Psoas muscle (tissue), 8 donors: ENCODE results near the gene DUSP6. TPM values are rescaled to one million over a fixed set of nuclear protein-coding genes. Genes with fewer than 3 reads are reported as not detected.
A peak's percentile ranks its signal among the peaks of the same experiment; 100 is the strongest.

Experiments used
- ATAC-seq, 4 donors: fragments of 200-7000 bp; cut with Tn5 transposase; one replicate each; pipeline ENCODE4 v1.9.1; 2020; ENCODE audit warnings: moderate library complexity in 3 of 4, mild to moderate bottlenecking in 2 of 4
- DNase-seq, 2 donors: peaks; one replicate each; pipeline ENCODE4 v3.0.0-alpha.2; 2020
- H3K27ac ChIP-seq: fragments of 200-600 bp; one replicate; pipeline ENCODE4 v1.8.0; 2022
- H3K27me3 ChIP-seq, 3 donors: fragments of 200-600 bp in 1 of 3; one replicate each; pipeline versions ENCODE4 v1.6.1 to v1.8.0; 2013 to 2022; ENCODE audit warnings: low read length in 2 of 3, mild to moderate bottlenecking in 2 of 3, moderate library complexity in 1 of 3; ENCODE audit not compliant: insufficient read depth in 3 of 3
- H3K36me3 ChIP-seq, 2 donors: fragments of 200-600 bp in 1 of 2; one replicate each; pipeline versions ENCODE4 v1.6.1 to v1.8.0; 2013 to 2022; ENCODE audit warnings: low read depth in 1 of 2, mild to moderate bottlenecking in 1 of 2, moderate library complexity in 1 of 2; ENCODE audit not compliant: insufficient read depth in 1 of 2
- H3K4me1 ChIP-seq: fragments of 200-600 bp; one replicate; pipeline ENCODE4 v1.8.0; 2022
- H3K4me3 ChIP-seq: fragments of 200-600 bp; one replicate; pipeline ENCODE4 v1.8.0; 2022; ENCODE audit warnings: mild to moderate bottlenecking
- H3K9me3 ChIP-seq: fragments of 200-600 bp; one replicate; pipeline ENCODE4 v1.8.0; 2022
- CTCF ChIP-seq: fragments of 200-600 bp; IDR thresholded peaks from one replicate; pipeline ENCODE4 v1.8.0; 2022; ENCODE audit warnings: antibody characterized with exemption
- WGBS, 3 donors: extraction: QIAGEN DNeasy Blood & Tissue Kit; methylation state at CpG; one replicate each; pipeline versions ENCODE4 v1.1.6 to v1.1.7; 2013; 5-methylcytosine and 5-hydroxymethylcytosine counted together
- intact Hi-C, 2 donors: fragments of 100-400 bp; cut with DNase I; formaldehyde crosslinking; loops; one replicate each; pipeline versions ENCODE4 v1.11.0 to v1.14.2; 2022
- polyA plus RNA-seq, 3 donors: library from polyadenylated mRNA; stranded (reverse); fragments of 200-250 nt; gene quantifications; one replicate each; pipeline ENCODE4 v1.2.3, GENCODE V29; 2013
- total RNA-seq, 4 donors: library from RNA; stranded (reverse); fragmentation: NEBNext Ultra II Directional in 2 of 4; extraction: Animal tissue kit (Norgen Biotek cat#: 25700) in 2 of 4; gene quantifications; one replicate each; pipeline versions ENCODE4 v1.2.1 to v1.2.4, GENCODE V29; 2021 to 2023
- donor health status: healthy with polysubstance abuse.
- donor health status: DM: no; HTN: no; CAD: no; lungs with moderate emphysema.
- donor health status: Bipolar disorder and iron deficiency.
- donor health status: healthy.
- donor health status: DM: yes; HTN: yes; CAD: no.
- donor health status: DM: no; HTN: no; CAD: no.
- donor health status: DM: no; HTN: no; CAD: no.
- donor health status: DM: yes; HTN: yes; CAD: no.

The DUSP6 gene
- total and polyA plus RNA-seq, 7 donors = 5.0 to 27.0 (median 12.3) TPM

GRCh38 chr12:89345376-89345775 lies 6.9 kb downstream of the DUSP6 start:
- intact Hi-C loops = loop anchor here in 1 of 2 donors (10.0 kb wide), 1 partner anchor 181 kb away; no protein-coding TSS in a partner anchor
- Histone ChIP-seq H3K27ac (peak overlapping the region; percentile 28), H3K27me3 (peaks cover 0 to 36% (median 7%) of the 10 kb centered on the region in 3 donors), H3K4me1 (no peaks in the 10 kb centered on the region), H3K9me3 (no peaks in the 10 kb centered on the region), H3K36me3 (peaks cover 0 to 14% of the 10 kb centered on the region in 2 donors), H3K4me3 (no peak overlapping the region)
- 84 to 87% (median 84%) methylated on average over 3 of the region's 3 CpGs for WGBS, 3 donors
- no peak for TF ChIP-seq CTCF
- ATAC-seq (no peak), DNase-seq (no peak)

GRCh38 chr12:89344862-89345202 lies 7.5 kb downstream of the DUSP6 start:
- Histone ChIP-seq H3K27me3 (peaks cover 0 to 31% (median 7%) of the 10 kb centered on the region in 3 donors), H3K9me3 (no peaks in the 10 kb centered on the region), H3K4me1 (no peaks in the 10 kb centered on the region), H3K4me3 (no peak overlapping the region), H3K36me3 (peaks cover 0 to 14% of the 10 kb centered on the region in 2 donors), H3K27ac (no peak overlapping the region)
- TF ChIP-seq CTCF = no peak
- ATAC-seq = no peak
- whole genome bisulfite sequencing, 3 donors = 68 to 77% (median 74%) methylated on average over 3 of the region's 3 CpGs
- intact Hi-C loops = loop anchor here in 1 of 2 donors (5.0 to 10.0 kb wide), 2 partner anchors 88 to 180 kb away; no protein-coding TSS in a partner anchor
- no peak for DNase-seq

- 70 to 79% (median 74%) methylated on average over 10 of the region's 10 CpGs for WGBS, 3 donors
- Histone ChIP-seq H3K27ac (no peak overlapping the region), H3K27me3 (peaks cover 0 to 25% (median 6%) of the 10 kb centered on the region in 3 donors), H3K4me3 (no peak overlapping the region), H3K4me1 (no peaks in the 10 kb centered on the region), H3K9me3 (no peaks in the 10 kb centered on the region), H3K36me3 (peaks cover 0 to 10% of the 10 kb centered on the region in 2 donors)
- no peak for TF ChIP-seq CTCF
- DNase-seq = no peak
- intact Hi-C loops = loop anchor here in 1 of 2 donors (5.0 to 10.0 kb wide), 2 partner anchors 87 to 179 kb away; no protein-coding TSS in a partner anchor
- no peak for ATAC-seq
Measured at GRCh38 chr12:89344043-89344861, 8.0 kb downstream of the DUSP6 start.

GRCh38 chr12:89343127-89343526 lies 9.2 kb downstream of the DUSP6 start:
- DNase-seq (peak; percentile 61 to 81), ATAC-seq (peak in 1 of 4 donors; percentile 32)
- peaks cover 0 to 14% (median 2%) of the 10 kb centered on the region in 3 donors for H3K27me3 ChIP-seq
- no peaks in the 10 kb centered on the region for H3K36me3 ChIP-seq
- H3K4me1 ChIP-seq = no peaks in the 10 kb centered on the region
- intact Hi-C loops = loop anchor here in 1 of 2 donors (5.0 to 10.0 kb wide), 2 partner anchors 86 to 178 kb away; no protein-coding TSS in a partner anchor
- no peak overlapping the region for H3K27ac ChIP-seq
- 33 to 45% (median 40%) methylated on average over 3 of the region's 3 CpGs for WGBS, 3 donors
- no peak overlapping the region for H3K4me3 ChIP-seq
- TF ChIP-seq CTCF = no peak
- no peaks in the 10 kb centered on the region for H3K9me3 ChIP-seq
